ENCODE measurements around the gene GSTO1.
A peak's percentile ranks its signal among the peaks of the same experiment; 100 is the strongest.

Gene GSTO1

DNA sequence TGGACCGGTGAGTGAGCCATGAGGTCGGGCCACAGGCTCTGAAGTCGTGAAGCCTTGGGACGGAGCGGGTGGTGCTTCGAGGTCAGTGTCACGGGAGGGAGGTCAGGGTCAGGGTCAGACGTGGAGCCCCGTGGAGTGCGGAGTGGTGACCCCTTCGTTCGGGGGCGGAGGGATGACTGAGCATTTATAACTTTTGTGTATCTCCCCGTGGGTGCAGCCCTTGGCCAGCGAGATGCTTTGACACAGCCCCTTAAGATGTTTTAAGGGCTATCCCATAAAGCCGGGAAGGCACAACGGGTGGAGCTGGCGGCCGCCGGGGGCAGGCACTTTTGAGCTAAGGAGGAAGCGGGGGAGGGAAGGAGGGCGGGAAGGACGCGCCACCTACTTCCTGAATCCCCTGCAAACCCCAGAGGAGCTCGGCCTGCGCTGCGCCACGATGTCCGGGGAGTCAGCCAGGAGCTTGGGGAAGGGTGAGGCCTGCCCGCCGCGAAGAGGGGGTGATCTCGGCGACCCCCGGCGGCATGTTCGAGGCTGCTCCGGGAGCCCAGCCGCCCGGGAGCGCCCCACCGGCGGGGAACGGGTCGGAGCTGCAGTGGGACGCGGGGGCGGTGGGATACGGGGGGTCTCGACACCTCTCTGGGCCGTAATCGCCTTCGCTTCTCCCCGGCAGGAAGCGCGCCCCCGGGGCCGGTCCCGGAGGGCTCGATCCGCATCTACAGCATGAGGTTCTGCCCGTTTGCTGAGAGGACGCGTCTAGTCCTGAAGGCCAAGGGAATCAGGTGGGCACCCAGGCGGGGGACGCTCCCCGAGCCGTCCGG lies at the start of gene GSTO1:
Gene GSTO1 (plus strand): TSS at position 400 of the 818 bp plus-strand sequence. CDS start 37 bp downstream, at position 437.
- DNase-seq (ENCODE audit: low spot score in 2 of 2) (no peak), ATAC-seq (replicated peaks; ENCODE audit: extremely low read depth, poor library complexity, severe bottlenecking) (peak; percentile 52)
- Mint-ChIP-seq H3K4me3 (peak within 1 kb of the TSS; percentile 90), H3K9me3 (no peaks in the 10 kb centered on the region), H3K27me3 (peaks cover 11% of the 10 kb centered on the region), H3K4me1 (peaks cover 47% of the 10 kb centered on the region), H3K27ac (ENCODE audit: low read depth) (peak within 1 kb of the TSS; percentile 83), H3K36me3 (ENCODE audit: insufficient read depth) (peaks cover 21% of the 10 kb centered on the region)

GRCh38 chr10:104208730-104209129 lies 46.0 kb upstream of the GSTO1 start:
- Mint-ChIP-seq H3K4me3 (no peak overlapping the region), H3K36me3 (ENCODE audit: insufficient read depth) (no peaks in the 10 kb centered on the region), H3K27me3 (peaks cover 57% of the 10 kb centered on the region), H3K9me3 (no peaks in the 10 kb centered on the region), H3K4me1 (no peaks in the 10 kb centered on the region), H3K27ac (ENCODE audit: low read depth) (no peak overlapping the region)
- DNase-seq (ENCODE audit: low spot score in 2 of 2), result no peak
- ATAC-seq (replicated peaks; ENCODE audit: extremely low read depth, poor library complexity, severe bottlenecking), result no peak

- Mint-ChIP-seq H3K9me3 (no peaks in the 10 kb centered on the region), H3K4me1 (no peaks in the 10 kb centered on the region), H3K4me3 (no peak overlapping the region), H3K36me3 (ENCODE audit: insufficient read depth) (no peaks in the 10 kb centered on the region), H3K27ac (ENCODE audit: low read depth) (no peak overlapping the region), H3K27me3 (peaks cover 49% of the 10 kb centered on the region)
- ATAC-seq (replicated peaks; ENCODE audit: extremely low read depth, poor library complexity, severe bottlenecking) (no peak), DNase-seq (ENCODE audit: low spot score in 2 of 2) (no peak)
Observed at GRCh38 chr10:104209575-104210198, 45.0 kb upstream of the GSTO1 start.

GRCh38 chr10:104216631-104217030 lies 38.1 kb upstream of the GSTO1 start:
- no peak overlapping the region for H3K27ac Mint-ChIP-seq (ENCODE audit: low read depth)
- no peaks in the 10 kb centered on the region for H3K4me1 Mint-ChIP-seq
- no peaks in the 10 kb centered on the region for H3K36me3 Mint-ChIP-seq (ENCODE audit: insufficient read depth)
- peaks cover 24% of the 10 kb centered on the region for H3K27me3 Mint-ChIP-seq
- no peaks in the 10 kb centered on the region for H3K9me3 Mint-ChIP-seq
- DNase-seq (ENCODE audit: low spot score in 2 of 2), result no peak
- no peak overlapping the region for H3K4me3 Mint-ChIP-seq
- ATAC-seq (replicated peaks; ENCODE audit: extremely low read depth, poor library complexity, severe bottlenecking), result no peak

GRCh38 chr10:104218751-104219150 lies 35.9 kb upstream of the GSTO1 start:
- no peak overlapping the region for H3K4me3 Mint-ChIP-seq
- no peak for ATAC-seq (replicated peaks; ENCODE audit: extremely low read depth, poor library complexity, severe bottlenecking)
- H3K27me3 Mint-ChIP-seq, result peaks cover 28% of the 10 kb centered on the region
- DNase-seq (ENCODE audit: low spot score in 2 of 2), result no peak
- no peaks in the 10 kb centered on the region for H3K9me3 Mint-ChIP-seq
- H3K36me3 Mint-ChIP-seq (ENCODE audit: insufficient read depth), result no peaks in the 10 kb centered on the region
- no peak overlapping the region for H3K27ac Mint-ChIP-seq (ENCODE audit: low read depth)
- H3K4me1 Mint-ChIP-seq, result no peaks in the 10 kb centered on the region

- DNase-seq (ENCODE audit: low spot score in 2 of 2) (no peak), ATAC-seq (replicated peaks; ENCODE audit: extremely low read depth, poor library complexity, severe bottlenecking) (no peak)
- H3K4me1 Mint-ChIP-seq, result no peaks in the 10 kb centered on the region
- peaks cover 28% of the 10 kb centered on the region for H3K27me3 Mint-ChIP-seq
- H3K9me3 Mint-ChIP-seq, result no peaks in the 10 kb centered on the region
- no peaks in the 10 kb centered on the region for H3K36me3 Mint-ChIP-seq (ENCODE audit: insufficient read depth)
- no peak overlapping the region for H3K27ac Mint-ChIP-seq (ENCODE audit: low read depth)
- no peak overlapping the region for H3K4me3 Mint-ChIP-seq
Observed at GRCh38 chr10:104220522-104220921, 34.2 kb upstream of the GSTO1 start.

DNA sequence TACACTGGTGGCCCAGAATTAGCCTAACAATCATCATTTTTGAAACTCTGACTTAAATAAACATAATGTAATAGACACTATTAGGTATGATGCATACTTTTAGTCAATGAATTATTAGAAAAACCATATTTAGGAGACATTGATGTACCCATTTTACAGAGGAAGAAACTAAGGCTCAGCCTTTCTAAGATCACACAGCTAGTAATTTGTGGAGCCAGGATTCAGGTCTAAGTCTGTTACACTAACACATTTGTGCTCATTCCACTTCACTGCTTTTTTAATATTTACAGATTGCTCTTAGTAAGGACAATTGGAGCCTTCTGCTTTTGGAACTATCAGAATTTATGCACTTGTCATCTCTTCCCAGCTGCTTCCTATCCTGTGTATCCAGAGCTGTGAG lies 31.4 kb upstream of the GSTO1 start:
- no peaks in the 10 kb centered on the region for H3K36me3 Mint-ChIP-seq (ENCODE audit: insufficient read depth)

GRCh38 chr10:104230490-104230889 lies 24.2 kb upstream of the GSTO1 start:
- no peak overlapping the region for H3K27ac Mint-ChIP-seq (ENCODE audit: low read depth)
- H3K36me3 Mint-ChIP-seq (ENCODE audit: insufficient read depth), result peaks cover 11% of the 10 kb centered on the region
- peaks cover 43% of the 10 kb centered on the region for H3K27me3 Mint-ChIP-seq
- H3K4me3 Mint-ChIP-seq, result peak overlapping the region; percentile 77
- ATAC-seq (replicated peaks; ENCODE audit: extremely low read depth, poor library complexity, severe bottlenecking) (no peak), DNase-seq (ENCODE audit: low spot score in 2 of 2) (no peak)
- no peaks in the 10 kb centered on the region for H3K9me3 Mint-ChIP-seq
- peaks cover 18% of the 10 kb centered on the region for H3K4me1 Mint-ChIP-seq

More for the DNA sequence above, 31.4 kb upstream of the GSTO1 start:
- no peaks in the 10 kb centered on the region for H3K4me1 Mint-ChIP-seq
- H3K4me3 Mint-ChIP-seq, result no peak overlapping the region
- peaks cover 30% of the 10 kb centered on the region for H3K27me3 Mint-ChIP-seq
- no peaks in the 10 kb centered on the region for H3K9me3 Mint-ChIP-seq
- DNase-seq (ENCODE audit: low spot score in 2 of 2), result no peak
- H3K27ac Mint-ChIP-seq (ENCODE audit: low read depth), result no peak overlapping the region
- ATAC-seq (replicated peaks; ENCODE audit: extremely low read depth, poor library complexity, severe bottlenecking), result no peak

DNA sequence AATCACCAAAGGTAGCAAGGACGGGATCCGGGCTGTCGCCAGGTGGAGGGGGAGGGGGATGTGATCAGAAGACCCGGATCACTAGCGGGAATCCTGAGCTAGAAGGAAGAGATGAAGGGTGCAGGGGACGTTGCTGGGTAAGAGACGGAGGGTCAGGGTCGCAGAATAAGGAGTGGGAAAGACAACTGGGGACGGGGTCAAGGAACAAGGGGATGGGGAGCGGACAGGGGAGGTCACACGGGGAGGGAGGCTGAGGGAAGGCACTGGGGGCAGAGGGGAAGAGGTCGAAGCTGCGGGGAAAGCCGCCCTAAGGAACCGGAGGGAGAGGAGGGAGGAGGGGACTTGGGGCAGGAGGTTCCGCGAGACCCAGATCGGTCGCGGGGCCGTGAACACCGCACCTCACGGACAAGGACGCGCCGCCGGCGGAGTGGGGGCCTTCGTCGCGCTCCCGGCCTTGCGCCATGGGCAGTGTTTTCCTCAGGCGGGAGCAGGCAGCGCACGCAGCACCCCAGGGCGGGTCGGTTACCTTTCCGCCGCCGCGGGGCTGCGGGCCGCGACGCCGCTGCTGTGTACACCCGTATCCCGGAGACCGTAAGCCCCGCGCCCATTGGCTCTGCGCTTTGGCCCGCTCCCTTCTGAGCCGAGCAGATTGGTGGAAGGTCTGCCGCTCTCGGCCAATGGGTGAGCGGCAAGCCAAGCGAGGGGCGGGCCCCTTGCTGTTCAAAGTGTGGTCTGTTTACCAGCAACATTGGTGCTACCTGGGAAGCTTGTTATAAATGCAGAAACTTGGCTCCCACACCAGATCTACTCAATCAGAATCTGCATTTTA lies 22.7 kb upstream of the GSTO1 start, which contains the start of gene CFAP43:
Gene CFAP43 (minus strand): TSS at position 581 of the 829 bp plus-strand sequence. CDS start 118 bp downstream, at position 463.
- DNase-seq (ENCODE audit: low spot score in 2 of 2) (peak; percentile 99 to 100), ATAC-seq (replicated peaks; ENCODE audit: extremely low read depth, poor library complexity, severe bottlenecking) (peak; percentile 100)
- Mint-ChIP-seq H3K36me3 (ENCODE audit: insufficient read depth) (peaks cover 11% of the 10 kb centered on the region), H3K27me3 (peaks cover 58% of the 10 kb centered on the region), H3K4me1 (peaks cover 18% of the 10 kb centered on the region), H3K4me3 (peak within 1 kb of the TSS; percentile 78), H3K27ac (ENCODE audit: low read depth) (peak within 1 kb of the TSS; percentile 88), H3K9me3 (no peaks in the 10 kb centered on the region)

DNA sequence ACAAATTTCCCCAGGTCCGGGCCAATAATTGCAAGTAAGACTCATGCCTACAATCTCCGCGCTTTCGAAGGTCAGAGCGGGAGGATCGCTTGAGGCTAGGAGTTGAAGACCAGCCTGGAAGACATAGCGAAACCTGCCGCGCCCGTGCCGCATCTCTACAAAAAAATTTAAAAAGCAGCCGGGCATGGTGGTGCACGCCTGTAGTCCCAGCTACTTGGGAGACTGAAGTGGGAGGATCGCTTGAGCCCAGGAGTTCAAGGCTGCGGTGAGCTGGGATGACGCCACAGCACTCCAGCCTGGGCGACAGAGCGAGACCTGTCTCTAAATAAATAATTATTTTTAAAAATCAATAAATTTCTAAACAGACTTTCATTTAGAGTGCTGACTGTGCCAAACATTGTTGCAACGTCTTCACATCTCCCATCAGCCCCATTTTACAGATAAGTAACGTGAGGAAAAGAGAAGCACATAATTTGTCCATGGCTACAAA lies 22.0 kb upstream of the GSTO1 start:
- DNase-seq (ENCODE audit: low spot score in 2 of 2), result no peak
- no peaks in the 10 kb centered on the region for H3K9me3 Mint-ChIP-seq

DNA sequence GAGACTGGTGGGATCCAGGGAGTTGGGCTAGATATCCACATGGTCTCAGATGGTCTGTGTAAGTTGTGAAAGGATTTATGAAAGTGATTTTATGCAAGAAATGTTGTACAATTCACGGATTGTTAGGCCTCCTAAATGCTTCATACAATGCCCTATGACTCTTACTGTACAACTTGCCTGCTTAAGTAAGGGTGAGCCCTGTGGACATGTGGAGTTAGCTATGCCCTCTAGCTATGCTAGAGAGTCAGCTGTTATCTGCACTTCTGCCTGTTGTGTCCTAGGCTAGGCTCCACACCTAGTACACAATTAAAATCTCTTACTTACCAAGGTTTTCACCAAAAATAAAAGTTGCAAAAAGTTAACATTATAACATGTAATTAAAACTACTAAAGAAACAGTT lies 20.9 kb upstream of the GSTO1 start:
- H3K27ac Mint-ChIP-seq (ENCODE audit: low read depth), result no peak overlapping the region
- no peaks in the 10 kb centered on the region for H3K9me3 Mint-ChIP-seq
- DNase-seq (ENCODE audit: low spot score in 2 of 2) (no peak), ATAC-seq (replicated peaks; ENCODE audit: extremely low read depth, poor library complexity, severe bottlenecking) (no peak)
- H3K27me3 Mint-ChIP-seq, result peaks cover 69% of the 10 kb centered on the region
- peaks cover 11% of the 10 kb centered on the region for H3K36me3 Mint-ChIP-seq (ENCODE audit: insufficient read depth)
- H3K4me1 Mint-ChIP-seq, result peaks cover 18% of the 10 kb centered on the region
- H3K4me3 Mint-ChIP-seq, result peak overlapping the region; percentile 78

More for the DNA sequence above, 22.0 kb upstream of the GSTO1 start:
- Mint-ChIP-seq H3K27ac (ENCODE audit: low read depth) (peak overlapping the region; percentile 88), H3K4me1 (peaks cover 18% of the 10 kb centered on the region), H3K36me3 (ENCODE audit: insufficient read depth) (peaks cover 11% of the 10 kb centered on the region), H3K27me3 (peaks cover 64% of the 10 kb centered on the region), H3K4me3 (peak overlapping the region; percentile 77)
- peak; percentile 4 for ATAC-seq (replicated peaks; ENCODE audit: extremely low read depth, poor library complexity, severe bottlenecking)

- Mint-ChIP-seq H3K9me3 (no peaks in the 10 kb centered on the region), H3K27me3 (peaks cover 80% of the 10 kb centered on the region)
- ATAC-seq (replicated peaks; ENCODE audit: extremely low read depth, poor library complexity, severe bottlenecking), result no peak
Observed at GRCh38 chr10:104234934-104235333, 19.8 kb upstream of the GSTO1 start.

More at GRCh38 chr10:104234934-104235333, 19.8 kb upstream of the GSTO1 start:
- peaks cover 18% of the 10 kb centered on the region for H3K4me1 Mint-ChIP-seq
- no peak overlapping the region for H3K4me3 Mint-ChIP-seq
- H3K36me3 Mint-ChIP-seq (ENCODE audit: insufficient read depth), result peaks cover 11% of the 10 kb centered on the region
- H3K27ac Mint-ChIP-seq (ENCODE audit: low read depth), result no peak overlapping the region
- DNase-seq (ENCODE audit: low spot score in 2 of 2), result no peak

Data from central memory CD8-positive, alpha-beta T cell (primary cell).